Measurements from ENCODE around the gene G3BP2.

The G3BP2 gene

GRCh38 chr4:75639124-75639695 lies 34.0 kb downstream of the G3BP2 start:
- no peak for DNase-seq (ENCODE audit: low read depth in 2 of 2)

- no peak for DNase-seq (ENCODE audit: low read depth in 2 of 2)
Observed at GRCh38 chr4:75637827-75638226, 35.4 kb downstream of the G3BP2 start.

GRCh38 chr4:75637176-75637575 lies 36.0 kb downstream of the G3BP2 start:
- no peak for DNase-seq (ENCODE audit: low read depth in 2 of 2)

GRCh38 chr4:75634951-75635350 lies 38.3 kb downstream of the G3BP2 start:
- DNase-seq (ENCODE audit: low read depth in 2 of 2), result no peak

DNA sequence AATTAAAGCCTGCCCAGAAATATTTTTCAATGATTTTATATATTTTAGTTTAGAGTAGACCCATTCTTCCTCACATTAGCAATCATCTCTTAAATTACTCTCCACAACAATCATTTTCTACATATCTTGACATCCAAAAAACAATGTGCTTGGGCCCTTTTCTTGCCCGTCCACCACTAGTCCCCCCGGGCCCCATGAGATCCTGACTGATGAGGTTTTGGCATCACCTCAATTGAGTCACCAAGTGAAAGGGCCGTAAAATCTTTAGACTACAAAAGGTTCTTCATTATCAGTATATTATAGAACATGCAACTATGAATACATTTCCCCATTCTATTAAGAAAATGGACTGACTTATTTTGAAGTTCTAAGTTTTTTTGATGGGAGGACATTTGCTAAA lies 38.9 kb downstream of the G3BP2 start:
- DNase-seq (ENCODE audit: low read depth in 2 of 2), result no peak

DNA sequence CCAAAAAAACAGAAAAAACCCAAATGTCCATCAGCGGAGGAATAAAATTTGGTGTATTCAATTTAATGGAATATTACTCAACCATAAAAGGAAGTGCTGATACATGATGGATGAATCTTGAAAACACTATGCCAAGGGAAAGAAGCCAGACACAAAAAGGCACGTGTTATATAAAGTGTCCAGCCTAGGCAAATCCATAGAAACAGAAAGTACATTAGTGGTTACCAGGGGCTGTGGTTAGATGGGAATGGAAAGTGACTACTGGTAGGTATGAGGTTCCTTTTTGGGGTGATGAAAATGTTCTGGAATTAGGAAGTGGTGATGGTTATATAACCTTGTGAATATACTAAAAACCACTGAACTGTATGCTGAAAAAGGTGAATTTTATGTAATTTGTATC lies 39.4 kb downstream of the G3BP2 start:
- no peak for DNase-seq (ENCODE audit: low read depth in 2 of 2)

- DNase-seq (ENCODE audit: low read depth in 2 of 2), result no peak
Observed at GRCh38 chr4:75630937-75631329, 42.3 kb downstream of the G3BP2 start.

GRCh38 chr4:75630174-75630936 lies 42.9 kb downstream of the G3BP2 start, which contains the start of gene CDKL2:
CDKL2 (minus strand) TSS chr4:75630528; CDS start chr4:75625988, 4,540 bp downstream.
- peak; percentile 80 to 83 for DNase-seq (ENCODE audit: low read depth in 2 of 2)

GRCh38 chr4:75629239-75629638 lies 44.0 kb downstream of the G3BP2 start:
- DNase-seq (ENCODE audit: low read depth in 2 of 2), result no peak

- no peak for DNase-seq (ENCODE audit: low read depth in 2 of 2)
Observed at GRCh38 chr4:75623026-75623425, 50.2 kb downstream of the G3BP2 start.

DNA sequence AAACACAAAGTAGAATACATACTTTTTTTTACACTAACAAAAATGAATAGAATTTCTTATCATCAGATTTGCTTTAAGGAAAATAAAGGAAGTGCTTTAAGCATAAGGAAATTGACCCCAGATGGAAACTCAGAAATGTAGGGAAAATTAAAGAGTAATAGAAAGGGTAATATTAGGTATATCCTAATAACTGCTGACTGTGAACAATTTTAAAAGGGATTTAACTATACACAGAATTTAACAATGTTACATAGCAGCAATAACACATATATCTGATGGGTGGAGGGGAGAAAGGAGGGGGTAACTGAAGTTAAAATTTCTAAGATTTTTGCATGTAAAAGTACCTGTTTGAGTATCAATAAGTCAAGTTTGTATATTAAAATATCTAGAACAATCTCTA lies 51.5 kb downstream of the G3BP2 start:
- no peak for DNase-seq (ENCODE audit: low read depth in 2 of 2)

DNA sequence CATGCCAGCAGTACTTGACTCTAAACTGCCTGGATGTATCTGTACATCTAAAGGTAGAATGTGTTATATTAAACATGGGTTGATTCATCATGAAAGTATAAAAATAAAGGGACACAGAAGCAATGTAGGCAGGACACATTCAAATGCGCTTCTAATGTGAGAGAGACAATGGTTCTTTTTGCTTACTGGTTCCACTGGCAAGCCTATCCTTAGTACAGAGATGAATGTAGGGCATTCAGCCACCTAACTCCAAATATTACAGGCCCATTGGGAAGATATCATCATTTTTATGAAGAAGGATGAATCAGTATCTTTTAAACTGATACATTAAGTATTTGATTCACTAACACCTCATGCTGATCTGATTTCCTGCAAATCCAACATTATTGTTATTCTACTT lies 60.9 kb downstream of the G3BP2 start:
- no peak for DNase-seq (ENCODE audit: low read depth in 2 of 2)

GRCh38 chr4:75605928-75606327 lies 67.3 kb downstream of the G3BP2 start:
- DNase-seq (ENCODE audit: low read depth in 2 of 2), result no peak

DNA sequence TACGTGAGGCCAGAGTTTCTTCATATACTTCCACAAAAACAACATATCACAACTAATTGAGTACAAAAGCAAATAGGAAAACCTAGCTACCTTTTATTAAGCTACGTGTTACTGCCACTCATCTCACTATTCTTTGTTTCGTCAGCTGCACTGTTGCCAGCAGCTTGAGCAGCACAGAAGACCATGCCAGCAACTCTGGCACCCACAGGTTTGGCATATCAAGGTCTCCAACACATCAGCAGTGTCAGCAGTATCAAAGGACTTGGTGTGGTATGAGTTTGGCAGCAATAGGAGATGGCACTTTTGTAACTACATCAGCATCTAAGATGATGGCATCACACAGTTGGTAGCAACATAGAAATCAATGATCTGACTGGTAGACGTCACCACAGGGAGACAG lies 73.6 kb downstream of the G3BP2 start:
- no peak for DNase-seq (ENCODE audit: low read depth in 2 of 2)

GRCh38 chr4:75598390-75598789 lies 74.8 kb downstream of the G3BP2 start:
- no peak for DNase-seq (ENCODE audit: low read depth in 2 of 2)

DNA sequence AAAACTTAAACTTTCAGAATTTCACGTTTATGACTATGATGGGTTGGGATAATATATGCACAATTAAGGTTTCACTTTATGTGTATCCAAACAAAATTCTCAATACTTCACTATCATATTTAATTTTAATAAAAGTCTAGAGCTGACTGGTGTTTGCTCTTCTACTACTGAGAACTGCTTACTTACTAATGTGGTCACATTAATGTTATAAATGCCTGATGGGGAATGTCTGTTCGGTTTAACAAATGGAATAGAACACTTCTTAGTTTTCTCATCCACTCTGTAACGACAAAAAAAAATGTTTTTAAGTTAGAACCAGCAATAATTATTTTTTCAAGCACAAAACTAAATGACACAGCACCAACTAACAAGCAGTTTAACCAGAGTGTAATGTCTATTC lies 77.2 kb downstream of the G3BP2 start:
- DNase-seq (ENCODE audit: low read depth in 2 of 2), result no peak

- DNase-seq (ENCODE audit: low read depth in 2 of 2), result no peak
Observed at GRCh38 chr4:75593393-75593792, 79.8 kb downstream of the G3BP2 start.
